GM18520 (cell line): ENCODE results near the gene CBX7.

Experiments
- ATAC-seq: cut with Tn5 transposase; IDR thresholded peaks from one replicate; pipeline ENCODE4 v1.9.1; 2021; ENCODE audit not compliant: unreplicated experiment

The CBX7 gene

DNA sequence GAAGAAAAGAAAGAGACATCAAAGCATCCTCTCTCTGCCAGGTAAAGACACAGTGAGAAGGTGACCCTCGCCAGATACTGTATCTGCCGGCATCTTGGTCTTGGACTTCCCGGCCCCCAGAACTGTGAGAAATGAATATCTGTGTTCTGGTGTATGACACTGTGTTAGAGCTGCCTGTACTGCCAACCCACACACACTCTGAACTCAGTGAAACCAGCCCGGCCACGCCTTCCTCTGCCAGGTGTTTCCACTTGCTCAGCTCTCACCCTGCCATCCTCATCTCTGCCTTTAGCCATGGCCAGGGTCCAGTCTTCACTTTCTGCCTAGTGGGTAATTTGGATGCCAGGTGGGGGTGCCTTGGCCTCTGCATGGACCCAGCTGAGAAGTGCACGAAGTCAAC is 24.0 kb downstream of the CBX7 start:
- ATAC-seq = no peak

DNA sequence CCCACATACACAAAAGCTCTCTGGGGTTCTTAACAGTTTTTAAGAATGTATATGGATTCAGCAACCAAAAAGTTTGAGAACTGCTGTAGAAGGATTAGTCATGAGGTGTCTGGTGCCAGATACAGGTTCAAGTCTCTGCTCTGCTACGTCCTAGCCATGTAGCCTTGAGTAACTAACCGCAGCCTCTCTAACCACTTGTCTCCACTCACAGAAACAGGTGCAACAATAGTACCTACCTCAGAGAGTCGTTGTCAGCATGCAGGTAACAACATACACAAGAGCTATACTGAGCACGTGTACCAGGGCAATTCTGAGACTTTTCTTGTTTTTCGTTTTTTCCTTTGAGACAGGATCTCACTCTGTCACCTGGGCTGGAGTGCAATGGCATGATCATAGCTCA is 26.9 kb downstream of the CBX7 start:
- ATAC-seq = no peak

DNA sequence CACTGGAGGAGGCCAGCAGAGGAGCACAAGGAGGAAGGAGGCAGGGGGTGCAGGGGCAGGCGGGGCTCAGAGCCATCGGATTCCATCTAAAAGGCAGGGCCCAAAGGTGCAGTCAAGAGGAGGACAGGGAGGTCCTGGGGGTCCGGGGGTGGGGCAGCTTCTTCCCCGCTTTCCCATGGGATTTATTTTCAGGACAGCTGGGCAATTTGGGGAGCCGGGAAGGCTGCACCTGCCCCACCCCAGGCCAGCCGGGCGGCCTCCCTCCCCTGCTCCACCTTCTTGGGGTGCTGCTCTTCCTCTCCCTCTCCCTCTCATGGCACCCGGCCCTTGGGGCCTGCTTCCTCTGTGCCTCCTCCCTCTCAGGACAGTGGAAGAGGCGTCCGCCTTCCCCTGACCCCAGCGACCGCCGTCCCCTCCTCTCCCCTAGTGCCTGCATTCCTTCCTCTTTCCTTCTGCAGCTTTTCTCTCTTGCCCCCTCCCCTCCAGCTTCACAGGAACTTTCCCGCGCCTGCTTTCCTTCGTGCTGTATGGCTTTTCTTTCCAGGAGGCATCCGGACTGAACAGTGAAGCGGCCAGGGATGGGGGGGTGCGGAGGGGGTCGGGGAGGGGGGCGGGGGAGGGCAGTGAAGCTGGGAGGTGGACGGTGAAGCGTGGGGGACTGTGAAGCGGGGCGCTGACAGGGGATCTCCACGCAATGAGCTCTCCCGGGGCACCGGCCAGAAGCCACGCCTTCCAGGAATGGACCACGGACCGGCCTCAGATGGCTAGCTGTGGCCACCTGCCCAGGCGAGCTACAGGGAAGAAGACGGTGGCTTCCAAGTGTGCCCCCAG is 28.5 kb downstream of the CBX7 start:
- ATAC-seq = no peak

DNA sequence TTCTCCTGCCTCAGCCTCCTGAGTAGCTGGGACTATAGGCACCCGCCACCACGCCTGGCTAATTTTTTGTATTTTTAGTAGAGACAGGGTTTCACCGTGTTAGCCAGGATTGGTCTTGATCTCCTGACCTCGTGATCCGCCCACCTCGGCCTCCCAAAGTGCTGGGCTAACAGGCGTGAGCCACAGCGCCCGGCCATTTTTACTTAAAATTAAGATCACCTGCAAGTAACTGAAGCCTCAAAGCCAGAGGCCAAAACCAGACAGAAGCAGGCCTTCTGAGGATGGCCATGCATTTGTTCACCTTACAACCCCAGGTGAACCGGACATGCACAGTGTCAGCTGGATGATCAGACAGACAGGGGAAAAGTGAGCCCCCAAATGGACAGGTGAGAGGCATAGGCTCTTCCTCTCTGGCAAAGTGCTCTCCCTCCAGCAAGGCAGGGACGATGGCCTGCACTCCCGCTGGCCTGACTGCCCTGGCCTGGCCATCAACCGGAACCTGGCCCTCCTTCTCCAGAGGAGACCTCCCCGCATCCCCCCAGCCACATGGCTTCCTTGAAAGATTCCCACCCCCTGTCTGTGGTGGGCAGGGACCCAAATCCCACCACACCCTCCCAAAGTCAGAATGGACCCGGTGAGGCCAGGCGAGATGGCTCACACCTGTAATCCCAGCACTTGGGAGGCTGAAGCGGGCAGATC is 29.6 kb downstream of the CBX7 start:
- no peak for ATAC-seq

DNA sequence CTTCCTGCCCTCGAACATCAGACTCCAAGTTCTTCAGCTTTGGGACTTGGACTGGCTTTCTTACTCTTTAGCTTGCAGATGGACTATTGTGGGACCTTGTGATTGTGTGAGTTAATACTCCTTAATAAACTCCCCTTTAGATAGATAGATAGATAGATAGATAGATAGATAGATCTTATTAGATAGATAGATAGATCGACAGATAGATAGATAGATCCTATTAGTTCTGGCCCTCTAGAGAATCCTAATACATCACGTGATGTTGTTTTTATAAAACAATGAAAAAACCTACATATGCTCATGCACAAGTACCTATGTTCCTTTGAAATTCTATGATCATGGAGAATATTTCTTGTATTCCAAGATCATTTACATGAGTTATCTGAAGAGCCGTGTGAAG is 31.5 kb downstream of the CBX7 start:
- no peak for ATAC-seq

DNA sequence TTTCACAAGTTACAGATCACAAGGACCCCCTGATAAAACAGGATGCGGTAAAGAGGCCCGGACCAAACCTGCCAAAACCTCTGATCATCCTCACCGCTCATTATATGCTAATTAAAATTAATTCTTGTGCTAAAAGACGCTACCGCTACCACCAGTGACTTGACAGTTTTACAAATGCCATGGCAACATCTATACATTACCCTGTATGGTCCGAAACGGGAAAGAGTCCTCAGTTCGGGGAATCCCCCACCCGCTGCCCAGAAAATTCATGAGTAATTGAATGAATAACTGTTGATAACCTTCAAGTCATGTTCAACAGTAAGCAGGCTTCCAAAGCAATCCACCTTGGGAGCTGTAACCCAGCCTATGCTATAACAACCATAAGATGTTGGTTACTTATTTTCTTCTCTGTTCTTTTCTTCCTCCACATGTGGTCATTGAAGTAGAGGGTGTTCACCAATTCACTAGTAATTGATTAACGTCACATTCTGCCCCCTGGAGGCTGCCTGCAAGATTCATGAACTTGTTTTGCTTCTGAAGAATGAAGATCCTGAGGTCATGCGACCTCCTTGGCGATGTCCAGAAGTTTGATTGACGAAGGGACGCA is 34.8 kb downstream of the CBX7 start:
- peak; percentile 53 for ATAC-seq

DNA sequence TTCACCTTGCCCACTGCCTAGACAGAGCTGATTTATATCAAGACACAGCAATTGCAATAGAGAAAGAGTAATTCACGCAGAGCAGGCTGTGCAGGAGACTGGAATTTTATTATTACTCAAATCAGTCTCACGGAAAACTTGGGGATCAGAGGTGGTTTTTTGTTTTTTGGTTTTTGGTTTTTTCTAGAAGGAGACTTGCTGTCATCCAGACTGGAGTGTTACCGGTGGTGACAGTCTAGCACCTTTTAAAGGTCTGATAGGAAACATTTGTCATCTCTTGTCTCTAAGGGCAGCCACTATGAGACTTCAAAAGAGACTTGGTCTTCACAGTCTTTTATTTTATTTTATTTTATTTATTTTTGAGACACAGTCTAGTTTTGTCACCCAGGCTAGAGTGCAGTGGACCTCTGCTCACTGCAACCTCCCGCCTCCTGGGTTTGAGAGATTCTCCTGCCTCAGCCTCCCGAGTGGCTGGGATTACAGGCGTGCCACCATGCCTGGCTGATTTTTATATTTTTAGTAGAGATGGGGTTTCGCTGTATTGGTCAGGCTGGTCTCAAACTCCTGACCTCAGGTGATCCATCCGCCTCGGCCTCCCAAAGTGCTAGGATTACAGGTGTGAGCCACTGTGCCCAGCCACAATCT is 36.4 kb downstream of the CBX7 start:
- ATAC-seq = no peak

DNA sequence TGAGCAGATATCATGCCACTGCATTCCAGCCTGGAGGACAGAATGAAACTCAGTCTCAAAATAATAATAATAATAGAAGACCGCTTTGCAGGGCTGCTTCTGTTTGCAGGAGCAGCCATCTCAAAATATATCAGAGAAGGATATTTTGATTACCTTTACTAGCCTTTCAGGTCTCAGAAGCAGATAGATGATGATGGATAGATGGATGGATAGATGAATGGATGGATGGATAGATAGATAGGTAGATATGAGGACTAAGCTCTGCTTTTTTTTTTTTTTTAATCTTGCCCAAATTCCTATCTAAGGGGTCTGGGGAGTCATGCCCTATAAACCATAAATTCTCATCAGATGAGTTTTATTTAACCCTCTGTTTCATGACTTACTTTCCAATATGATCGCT is 36.9 kb downstream of the CBX7 start:
- ATAC-seq = no peak

DNA sequence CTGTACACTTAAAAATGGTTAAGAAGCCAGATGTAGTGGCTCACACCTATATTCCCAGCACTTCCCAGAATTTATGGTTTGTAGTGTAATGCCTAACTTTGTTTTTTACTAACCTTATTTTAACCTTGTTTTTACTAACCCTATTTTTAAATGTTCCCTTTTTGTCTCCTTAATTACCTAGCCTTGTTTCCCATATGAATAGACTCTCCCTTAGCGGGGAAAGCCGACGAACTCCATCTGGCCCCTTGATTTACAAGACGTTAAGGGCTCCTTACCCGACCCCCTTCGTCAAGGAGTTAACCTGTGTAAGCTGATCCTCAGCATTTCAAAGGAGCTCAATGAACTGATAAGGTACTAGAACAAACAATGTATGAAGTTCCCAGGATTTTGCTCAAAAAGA is 38.4 kb downstream of the CBX7 start:
- no peak for ATAC-seq

DNA sequence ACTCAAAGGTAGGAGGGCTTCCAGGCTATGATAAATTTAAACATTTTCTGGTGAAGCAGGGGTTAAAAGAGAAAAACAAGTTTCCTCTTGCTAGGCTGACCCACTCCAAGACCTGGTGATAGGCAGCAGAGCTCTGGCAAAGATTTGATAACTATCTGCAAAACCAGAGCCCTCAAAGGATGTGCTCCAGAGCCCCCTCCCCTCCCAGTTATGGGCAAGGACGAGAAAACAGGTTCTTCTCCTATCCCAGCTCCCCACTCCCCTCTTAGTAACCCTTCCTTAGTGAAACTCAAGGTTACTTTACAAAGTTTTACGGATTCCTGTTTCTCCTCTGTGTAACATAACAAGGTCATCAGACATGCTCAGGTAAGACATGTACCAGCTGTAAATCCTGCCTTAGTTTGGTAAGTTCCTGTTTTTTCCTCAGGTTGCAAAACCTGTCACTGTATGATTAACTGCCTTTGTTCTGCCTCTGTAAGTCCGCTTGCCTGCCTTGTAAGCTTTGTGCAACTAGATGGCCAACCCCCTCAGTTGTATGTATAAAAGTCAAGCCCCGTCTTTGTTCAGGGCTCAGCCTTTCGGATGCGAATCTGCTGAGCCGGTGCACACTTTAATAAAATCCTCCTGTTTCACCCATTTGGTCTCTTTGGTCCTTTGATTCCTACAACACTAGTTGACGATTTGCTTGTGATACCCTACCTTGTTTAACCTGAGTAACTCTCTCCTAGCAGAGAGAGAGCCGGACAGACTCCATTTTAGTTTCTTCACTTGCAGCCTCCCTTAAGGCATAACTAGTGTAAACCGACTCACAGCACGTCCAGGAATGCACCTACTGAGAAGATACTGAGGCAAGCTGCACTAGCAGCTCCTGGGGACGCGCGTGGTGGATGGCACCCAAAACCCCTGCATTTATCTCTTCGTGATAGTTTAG is 41.6 kb downstream of the CBX7 start:
- no peak for ATAC-seq

DNA sequence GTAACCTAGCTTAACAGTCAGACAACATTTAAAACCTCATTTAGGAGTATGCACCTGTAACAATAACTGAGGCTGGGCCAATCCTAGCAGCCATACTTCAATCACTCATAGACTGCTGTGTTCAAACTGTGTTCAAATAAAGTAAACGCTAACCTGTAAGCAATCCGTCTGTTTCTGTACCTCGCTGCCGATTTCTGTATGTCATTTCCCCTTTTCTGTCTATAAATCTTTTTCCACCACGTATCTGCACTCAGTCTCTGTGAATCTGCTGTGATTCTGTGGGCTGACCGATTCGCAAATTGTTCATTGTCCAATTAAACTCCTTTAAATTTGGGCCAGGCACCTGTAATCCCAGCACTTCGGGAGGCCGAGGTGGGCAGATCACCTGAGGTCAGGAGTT is 43.1 kb downstream of the CBX7 start:
- no peak for ATAC-seq

DNA sequence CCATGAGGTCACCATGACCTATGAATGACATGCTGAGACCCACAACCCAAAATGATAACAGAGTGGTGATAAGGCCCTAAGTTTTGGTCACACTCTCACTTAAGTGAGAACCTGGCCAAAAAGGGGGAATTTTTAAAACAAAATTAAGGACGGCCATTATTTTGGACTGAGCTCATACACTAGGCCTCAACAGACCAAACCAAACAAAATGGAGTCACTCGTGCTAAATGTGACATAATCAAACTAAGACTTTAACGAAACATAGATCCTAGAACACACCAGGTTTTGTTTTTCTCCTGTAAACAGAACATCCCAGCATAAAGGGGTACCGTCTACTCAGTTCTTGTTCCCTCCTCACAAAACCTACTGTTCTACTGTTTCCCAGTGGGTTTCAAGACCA is 44.0 kb downstream of the CBX7 start:
- no peak for ATAC-seq

DNA sequence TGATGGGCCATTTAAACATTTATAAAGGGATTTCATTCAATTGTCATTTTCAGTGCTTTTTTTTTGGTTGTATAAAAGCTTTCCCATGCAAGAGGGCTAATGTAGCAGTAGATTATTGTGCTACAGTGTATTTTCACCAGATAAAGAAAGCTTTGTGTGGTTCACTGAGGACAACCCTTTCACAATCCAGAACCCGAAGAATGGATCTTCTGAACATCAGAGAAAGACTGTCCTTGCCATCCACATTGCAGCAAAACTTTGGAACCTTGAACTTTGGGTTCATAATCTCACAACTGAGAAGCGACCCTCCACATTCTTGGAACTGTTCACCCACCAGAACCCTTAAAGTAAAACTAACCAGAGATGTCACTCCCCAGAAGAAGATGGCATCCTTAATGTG is 46.2 kb downstream of the CBX7 start:
- ATAC-seq = no peak

DNA sequence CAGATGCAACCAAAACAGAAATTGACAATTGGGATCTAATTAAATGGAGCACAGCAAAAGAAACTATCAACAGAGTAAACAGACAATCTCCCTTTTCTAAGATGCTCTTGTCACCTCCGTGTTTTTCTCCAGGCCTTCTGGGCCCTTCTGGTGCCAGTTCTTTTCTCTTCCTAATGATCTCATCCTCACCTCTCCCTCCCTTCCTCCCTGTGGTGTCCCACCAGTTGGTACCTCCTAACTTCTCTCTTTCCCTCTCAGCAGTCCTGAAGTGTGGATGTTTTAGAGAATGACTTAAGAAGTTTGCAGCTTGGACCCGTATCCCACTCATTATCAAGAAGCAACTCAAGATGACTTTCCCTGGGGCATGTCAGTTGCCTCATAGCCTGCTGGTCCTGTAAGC is 49.0 kb downstream of the CBX7 start:
- ATAC-seq = no peak

DNA sequence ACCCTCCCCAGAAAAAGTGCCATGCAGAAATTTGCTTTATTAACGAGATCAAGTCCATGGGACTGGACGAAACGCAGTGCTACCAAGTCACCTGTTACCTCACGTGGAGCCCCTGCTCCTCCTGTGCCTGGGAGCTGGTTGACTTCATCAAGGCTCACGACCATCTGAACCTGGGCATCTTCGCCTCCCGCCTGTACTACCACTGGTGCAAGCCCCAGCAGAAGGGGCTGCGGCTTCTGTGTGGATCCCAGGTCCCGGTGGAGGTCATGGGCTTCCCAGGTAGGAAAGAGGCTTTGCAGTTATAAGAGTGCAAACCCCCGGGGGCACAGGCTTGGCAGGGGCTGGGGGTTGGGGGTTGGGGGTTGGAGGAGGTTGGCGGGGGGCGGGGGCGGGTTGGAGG is 51.3 kb downstream of the CBX7 start:
- ATAC-seq = no peak

DNA sequence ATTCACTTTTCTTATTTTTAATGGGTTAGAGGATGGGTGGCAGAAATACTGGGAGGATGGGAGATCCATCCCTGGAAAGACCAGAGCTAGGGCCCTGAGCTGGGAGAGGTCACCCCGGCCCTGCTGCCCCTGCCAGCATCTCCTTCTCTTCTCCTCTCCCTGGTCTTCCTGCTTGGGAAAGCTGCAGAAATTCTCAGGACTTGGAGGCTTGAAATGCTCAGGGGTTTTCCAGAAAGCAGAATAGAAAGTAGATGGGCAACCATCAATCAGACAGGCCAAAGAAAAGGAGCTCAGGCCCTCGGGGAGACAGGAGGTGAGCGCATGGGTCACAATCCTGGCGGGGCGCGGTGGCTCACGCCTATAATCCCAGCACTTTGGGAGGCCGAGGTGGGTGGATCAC is 53.9 kb downstream of the CBX7 start:
- no peak for ATAC-seq

DNA sequence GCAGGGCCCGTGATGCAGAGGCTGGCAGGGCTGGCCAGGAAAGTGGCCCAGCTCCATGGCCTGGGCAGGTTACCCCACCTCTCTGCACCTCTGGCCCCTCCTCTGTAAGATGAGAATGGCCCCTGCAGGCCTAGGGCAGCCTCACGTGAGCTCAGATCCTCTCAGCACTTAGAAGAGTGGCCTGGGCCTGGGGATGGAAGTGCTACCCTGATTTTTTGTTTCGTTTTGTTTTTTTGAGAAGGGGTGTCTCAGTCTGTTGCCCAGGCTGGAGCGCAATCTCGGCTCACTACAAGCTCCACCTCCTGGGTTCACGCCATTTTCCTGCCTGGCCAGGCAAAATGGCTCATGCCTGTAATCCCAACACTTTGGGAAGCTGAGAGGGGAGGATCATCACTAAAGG is 54.5 kb downstream of the CBX7 start:
- no peak for ATAC-seq

DNA sequence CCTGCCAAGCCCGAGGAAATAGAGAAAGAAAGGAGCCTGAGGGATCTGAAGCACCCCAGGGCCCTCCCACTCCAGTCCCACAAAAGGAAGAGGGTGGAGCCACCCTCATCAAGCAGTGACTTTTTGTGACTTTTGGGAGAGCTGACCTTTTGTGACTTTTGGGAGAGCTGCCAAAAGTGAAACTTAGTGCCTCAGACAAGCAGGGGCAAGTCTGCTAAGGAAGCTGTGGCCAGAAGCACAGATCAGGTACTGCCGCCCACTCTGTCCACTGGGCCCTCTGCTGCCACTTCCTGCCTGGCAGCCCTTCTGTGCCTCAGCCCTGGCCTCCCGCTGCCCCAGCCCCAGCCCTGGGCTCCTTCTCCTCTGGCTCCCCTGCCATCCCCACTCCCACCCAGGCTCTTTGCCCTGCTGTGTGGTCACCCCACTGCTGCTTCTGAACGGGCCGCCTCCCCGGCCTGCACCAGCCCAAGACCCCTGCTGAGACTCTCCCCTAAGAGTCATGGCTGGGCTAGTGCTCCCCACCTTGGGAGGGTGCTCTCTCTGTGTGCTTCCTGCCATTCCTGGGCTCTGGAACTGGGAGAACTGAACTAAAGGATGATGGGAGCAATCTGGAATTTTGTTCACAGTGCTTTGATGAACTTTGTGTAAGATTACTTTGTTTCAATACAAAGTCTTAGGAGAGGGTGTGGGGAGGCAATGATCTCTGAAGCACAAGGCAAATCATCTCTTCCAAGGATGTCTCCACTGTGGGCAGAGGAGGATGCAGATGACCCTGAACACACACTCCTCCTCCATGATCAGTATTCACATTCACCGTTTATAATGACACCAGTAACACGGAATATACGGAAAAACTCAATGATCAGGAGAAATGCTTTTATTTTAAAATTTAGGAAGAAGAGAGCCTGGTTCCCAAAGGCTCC is 55.1 kb downstream of the CBX7 start, which contains the start of gene APOBEC3H:
Gene APOBEC3H, plus strand, starts transcription at position 147 of the 923 bp plus-strand sequence. CDS start 3,035 bp downstream, outside the sequence.
- no peak for ATAC-seq

DNA sequence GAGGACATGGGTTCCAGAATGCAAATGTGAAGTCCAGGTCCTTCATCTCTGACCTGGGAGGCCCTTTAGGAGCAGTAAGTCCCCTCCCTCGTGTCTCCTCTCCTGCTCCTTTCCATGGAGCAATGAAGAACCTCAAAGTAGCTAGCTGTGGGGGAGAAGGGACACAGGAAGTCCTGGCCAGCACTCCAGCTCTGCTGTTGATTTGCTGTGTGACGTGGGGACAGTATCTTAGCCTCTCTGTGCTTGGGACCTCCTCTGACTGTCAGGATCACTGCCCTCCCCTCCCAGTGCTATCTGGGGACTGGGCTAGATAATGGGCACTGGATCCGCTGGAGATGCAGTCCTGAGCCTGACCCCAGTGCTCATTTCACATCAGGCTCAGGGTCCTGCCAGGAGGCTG is 56.5 kb downstream of the CBX7 start:
- ATAC-seq = no peak
